ENCODE measurements around the gene PRKCH. TPM values are rescaled to one million over a fixed set of nuclear protein-coding genes. Genes with fewer than 3 reads are reported as not detected.
"Not testable (repeated sequence)": the region's sequence is repeated elsewhere in the genome, so short reads cannot be mapped to it uniquely, and the experiment has no call there.

Gene PRKCH
- total RNA-seq, 1 donor from 2014 or later: 19.1 TPM

- Mint-ChIP-seq H3K27me3 (no peaks in the 10 kb centered on the region), H3K36me3 (no peaks in the 10 kb centered on the region), H3K4me3 (peak overlapping the region; percentile 26), H3K9me3 (no peaks in the 10 kb centered on the region), H3K4me1 (ENCODE audit: unreplicated experiment) (peaks cover 12% of the 10 kb centered on the region), H3K27ac (no peak overlapping the region)
- no peak for TF ChIP-seq CTCF (conservative IDR thresholded peaks at IDR 0.05)
- DNase-seq (ENCODE audit: extremely low spot score, unreplicated experiment): no peak
These were observed 84.8 kb downstream of the PRKCH start for GRCh38 chr14:61406198-61406597.

GRCh38 chr14:61406675-61407074, 85.3 kb downstream of the PRKCH start:
- Mint-ChIP-seq H3K36me3 (no peaks in the 10 kb centered on the region), H3K4me3 (peak overlapping the region; percentile 2), H3K27me3 (no peaks in the 10 kb centered on the region), H3K4me1 (ENCODE audit: unreplicated experiment) (peaks cover 12% of the 10 kb centered on the region), H3K9me3 (no peaks in the 10 kb centered on the region), H3K27ac (peak overlapping the region; percentile 26)
- no peak for TF ChIP-seq CTCF (conservative IDR thresholded peaks at IDR 0.05)
- DNase-seq (ENCODE audit: extremely low spot score, unreplicated experiment): no peak

GRCh38 chr14:61408498-61408897, 87.1 kb downstream of the PRKCH start:
- no peak for TF ChIP-seq CTCF (conservative IDR thresholded peaks at IDR 0.05)
- Mint-ChIP-seq H3K36me3 (no peaks in the 10 kb centered on the region), H3K27me3 (no peaks in the 10 kb centered on the region), H3K4me1 (ENCODE audit: unreplicated experiment) (peaks cover 12% of the 10 kb centered on the region), H3K27ac (no peak overlapping the region), H3K4me3 (no peak overlapping the region), H3K9me3 (no peaks in the 10 kb centered on the region)
- no peak for DNase-seq (ENCODE audit: extremely low spot score, unreplicated experiment)

DNA sequence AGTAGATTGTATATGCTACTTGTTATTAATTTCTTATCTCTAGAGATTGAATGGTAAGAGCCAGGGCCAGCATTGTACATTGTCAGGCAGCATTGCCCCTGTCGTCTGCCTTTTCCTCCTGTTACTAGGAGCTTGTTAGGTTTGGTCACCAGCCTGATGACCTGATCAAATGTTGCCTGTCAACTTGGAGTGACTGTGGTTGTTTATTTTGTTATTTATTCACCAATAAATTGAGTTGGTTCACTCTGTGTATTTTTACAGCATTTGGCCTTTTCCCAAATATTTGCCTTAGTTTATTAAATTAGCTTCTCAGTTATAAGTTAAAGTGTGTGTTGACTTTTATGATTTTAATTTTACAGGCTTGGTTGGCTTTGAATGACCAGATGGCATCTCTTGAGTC, 88.4 kb downstream of the PRKCH start:
- DNase-seq (ENCODE audit: extremely low spot score, unreplicated experiment): no peak
- Mint-ChIP-seq H3K36me3 (no peaks in the 10 kb centered on the region), H3K4me3 (no peak overlapping the region), H3K4me1 (ENCODE audit: unreplicated experiment) (peaks cover 12% of the 10 kb centered on the region), H3K27me3 (no peaks in the 10 kb centered on the region), H3K27ac (no peak overlapping the region), H3K9me3 (no peaks in the 10 kb centered on the region)
- TF ChIP-seq CTCF (conservative IDR thresholded peaks at IDR 0.05): no peak

- not testable (repeated sequence) for DNase-seq (ENCODE audit: extremely low spot score, unreplicated experiment); H3K36me3 Mint-ChIP-seq; H3K27ac Mint-ChIP-seq; H3K27me3 Mint-ChIP-seq; H3K9me3 Mint-ChIP-seq; H3K4me3 Mint-ChIP-seq
- H3K4me1 Mint-ChIP-seq (ENCODE audit: unreplicated experiment): peaks cover 24% of the 10 kb centered on the region
These were observed 94.6 kb downstream of the PRKCH start for GRCh38 chr14:61415934-61416333.

- no peak for DNase-seq (ENCODE audit: extremely low spot score, unreplicated experiment)
- no peaks in the 10 kb centered on the region for H3K36me3 Mint-ChIP-seq
These were observed 95.2 kb downstream of the PRKCH start for GRCh38 chr14:61416591-61416990.

More at GRCh38 chr14:61416591-61416990, 95.2 kb downstream of the PRKCH start:
- Mint-ChIP-seq H3K9me3 (no peaks in the 10 kb centered on the region), H3K4me1 (ENCODE audit: unreplicated experiment) (peaks cover 24% of the 10 kb centered on the region), H3K27ac (no peak overlapping the region), H3K4me3 (no peak overlapping the region), H3K27me3 (no peaks in the 10 kb centered on the region)
- TF ChIP-seq CTCF (conservative IDR thresholded peaks at IDR 0.05): no peak

Data from type B pancreatic cell (in vitro differentiated cells).